A549 (cell line): ENCODE measurements around the gene NYAP1. TPM values are rescaled to one million over a fixed set of nuclear protein-coding genes. Genes with fewer than 3 reads are reported as not detected.

ENCODE experiments used
- ATAC-seq, 2 experiments: fragments of 200-7000 bp in 1 of 2; fragments of >200 bp in 1 of 2; cut with Nextera tagmentation in 1 of 2; cut with Tn5 transposase in 1 of 2; 3 replicates each; pipeline versions ENCODE4 v1.8.0 to v1.9.1; 2018 to 2020; ENCODE audit warnings: mild to moderate bottlenecking in 1 of 2, moderate library complexity in 1 of 2
- CTCF ChIA-PET: fragments of 300-600 bp; sonication (Branson Sonifier 250); formaldehyde crosslinking; extraction: SDS; loops from one replicate; lab custom pipeline; 2021; ENCODE audit warnings: antibody characterized with exemption, inconsistent platforms; lab: Yijun Ruan, JAX
- POLR2A ChIA-PET: fragments of 350-600 bp; formaldehyde crosslinking; extraction: SDS; loops from one replicate; lab custom pipeline; 2021; ENCODE audit warnings: antibody characterized with exemption, inconsistent platforms; lab: Yijun Ruan, JAX
- DNase-seq, 2 experiments: peaks; one replicate each; pipeline versions ENCODE4 v3.0.0 to v3.0.0-alpha.2; 2011 to 2016; ENCODE audit warnings: low read depth in 1 of 2, low spot score in 1 of 2
- FAIRE-seq: peaks from 2 replicates; lab custom pipeline; 2011; peaks lifted over from hg19 to GRCh38; lab: Jason Lieb, UNC
- H3K27ac ChIP-seq, 2 experiments: fragments of >200 bp; sonication (Bioruptor Twin); formaldehyde crosslinking; 3 replicates each; pipeline ENCODE4 v1.5.1; 2016 to 2017
- H3K4me1 ChIP-seq: fragments of >200 bp; sonication (Bioruptor Twin); formaldehyde crosslinking; 3 replicates; pipeline ENCODE4 v1.6.1; 2016
- H3K4me2 ChIP-seq: fragments of >200 bp; sonication (Bioruptor Twin); formaldehyde crosslinking; 3 replicates; pipeline ENCODE4 v1.6.1; 2016
- H3K4me3 ChIP-seq: fragments of >200 bp; sonication (Bioruptor Twin); formaldehyde crosslinking; 3 replicates; pipeline ENCODE4 v1.5.1; 2016
- H3K9me3 ChIP-seq: fragments of >200 bp; sonication (Bioruptor Twin); formaldehyde crosslinking; 3 replicates; pipeline ENCODE4 v1.6.1; 2016
- BHLHE40 ChIP-seq: IDR thresholded peaks from 2 replicates; pipeline ENCODE4 v1.6.1; 2012; ENCODE audit warnings: low read depth, low read length, inconsistent platforms
- CHD2 ChIP-seq: fragments of 150-350 bp; IDR thresholded peaks from 2 replicates; pipeline ENCODE4 v1.6.1; 2014; ENCODE audit warnings: low read length; ENCODE audit not compliant: partially characterized antibody
- CHD4 ChIP-seq: fragments of 200-600 bp; sonication (generic); IDR thresholded peaks from 2 replicates; pipeline ENCODE4 v1.6.1; 2016; ENCODE audit warnings: antibody characterized with exemption, mild to moderate bottlenecking, borderline replicate concordance
- E2F6 ChIP-seq: IDR thresholded peaks from 2 replicates; pipeline ENCODE4 v1.6.1; 2012; ENCODE audit warnings: low read depth, borderline replicate concordance
- EHF ChIP-seq: fragments of 250-450 bp; sonication (Bioruptor Pico); IDR thresholded peaks from 2 replicates; pipeline ENCODE4 v1.5.0; 2020; ENCODE audit warnings: mild to moderate bottlenecking
- FOSB ChIP-seq: fragments of 250-450 bp; sonication (Bioruptor Pico); IDR thresholded peaks from 2 replicates; pipeline ENCODE4 v1.5.0; 2020; ENCODE audit warnings: mild to moderate bottlenecking, moderate library complexity
- FOSL2 ChIP-seq, 2 experiments: fragments of 450-650 bp in 1 of 2; fragments of >200 bp in 1 of 2; sonication (Bioruptor Twin) in 1 of 2; formaldehyde crosslinking; IDR thresholded peaks; 2 replicates each; pipeline versions ENCODE4 v1.5.0 to v1.6.1; 2016 to 2020; ENCODE audit warnings: mild to moderate bottlenecking in 1 of 2, moderate library complexity in 1 of 2
- FOXS1 ChIP-seq: fragments of 250-450 bp; sonication (Bioruptor Pico); IDR thresholded peaks from 2 replicates; pipeline ENCODE4 v1.5.0; 2020; ENCODE audit warnings: mild to moderate bottlenecking, moderate library complexity
- GATA3 ChIP-seq: IDR thresholded peaks from 2 replicates; pipeline ENCODE4 v1.6.1; 2012; ENCODE audit warnings: borderline replicate concordance
- HES2 ChIP-seq: fragments of >200 bp; sonication (Bioruptor Twin); formaldehyde crosslinking; IDR thresholded peaks from 2 replicates; pipeline ENCODE4 v1.6.1; 2016
- HOXA7 ChIP-seq: fragments of 250-450 bp; sonication (Bioruptor Pico); IDR thresholded peaks from 2 replicates; pipeline ENCODE4 v1.5.0; 2020; ENCODE audit warnings: mild to moderate bottlenecking, moderate library complexity
- HOXB5 ChIP-seq: fragments of 250-450 bp; sonication (Bioruptor Pico); IDR thresholded peaks from 2 replicates; pipeline ENCODE4 v1.5.0; 2020; ENCODE audit warnings: mild to moderate bottlenecking, moderate library complexity
- JUN ChIP-seq, 2 experiments: fragments of >200 bp; sonication (Bioruptor Twin); formaldehyde crosslinking; IDR thresholded peaks; 2 replicates in 1 of 2; 3 replicates in 1 of 2; pipeline ENCODE4 v1.6.1; 2016 to 2017
- JUNB ChIP-seq: fragments of >200 bp; sonication (Bioruptor Twin); formaldehyde crosslinking; IDR thresholded peaks from 2 replicates; pipeline ENCODE4 v1.6.1; 2016
- KDM5A ChIP-seq: fragments of 200-600 bp; sonication (generic); IDR thresholded peaks from 2 replicates; pipeline ENCODE4 v1.6.1; 2016; ENCODE audit warnings: antibody characterized with exemption, mild to moderate bottlenecking
- MAX ChIP-seq: IDR thresholded peaks from 2 replicates; pipeline ENCODE4 v1.6.1; 2012
- NPAS2 ChIP-seq: fragments of 250-450 bp; sonication (Bioruptor Pico); IDR thresholded peaks from 2 replicates; pipeline ENCODE4 v1.8.0; 2022; ENCODE audit warnings: mild to moderate bottlenecking, moderate library complexity, borderline replicate concordance
- NR3C1 ChIP-seq: fragments of >200 bp; sonication (Bioruptor Twin); formaldehyde crosslinking; IDR thresholded peaks from 3 replicates; pipeline ENCODE4 v1.6.1; 2017
- PHF8 ChIP-seq: fragments of 200-600 bp; sonication (generic); IDR thresholded peaks from 2 replicates; pipeline ENCODE4 v1.6.1; 2016; ENCODE audit warnings: low read depth, mild to moderate bottlenecking, antibody characterized with exemption, moderate library complexity, borderline replicate concordance
- POLR2A ChIP-seq: IDR thresholded peaks from 2 replicates; pipeline ENCODE4 v1.6.1; 2012; ENCODE audit warnings: mild to moderate bottlenecking, low read length
- RCOR1 ChIP-seq: fragments of 150-350 bp; IDR thresholded peaks from 2 replicates; pipeline ENCODE4 v1.6.1; 2014; ENCODE audit warnings: antibody characterized with exemption, low read length, low read depth
- RFX5 ChIP-seq: fragments of 450-650 bp; IDR thresholded peaks from 2 replicates; pipeline ENCODE4 v1.7.1; 2014; ENCODE audit warnings: antibody characterized with exemption, mild to moderate bottlenecking, moderate library complexity
- SMC3 ChIP-seq: fragments of >200 bp; sonication (Bioruptor Twin); formaldehyde crosslinking; IDR thresholded peaks from 3 replicates; pipeline ENCODE4 v1.6.1; 2018; ENCODE audit warnings: inconsistent platforms
- SREBF2 ChIP-seq: fragments of 450-650 bp; IDR thresholded peaks from 2 replicates; pipeline ENCODE4 v1.6.1; 2014; ENCODE audit warnings: mild to moderate bottlenecking, moderate library complexity
- TFCP2L1 ChIP-seq: fragments of 250-450 bp; sonication (Bioruptor Pico); IDR thresholded peaks from 2 replicates; pipeline ENCODE4 v1.5.0; 2021; ENCODE audit warnings: mild to moderate bottlenecking
- TP53 ChIP-seq: fragments of 250-450 bp; sonication (Bioruptor Pico); IDR thresholded peaks from 2 replicates; pipeline ENCODE4 v1.5.0; 2021; ENCODE audit warnings: mild to moderate bottlenecking, moderate library complexity
- ZNF302 ChIP-seq: fragments of 250-450 bp; sonication (Bioruptor Pico); IDR thresholded peaks from 2 replicates; pipeline ENCODE4 v1.9.0; 2021; ENCODE audit warnings: inconsistent platforms, mild to moderate bottlenecking, moderate library complexity
- WGBS: methylation state at CpG from one replicate; pipeline ENCODE4 v1.1.6; 2017; ENCODE audit errors: missing lambda C conversion rate; 5-methylcytosine and 5-hydroxymethylcytosine counted together
- polyA plus RNA-seq, 4 experiments: library from polyadenylated mRNA; depleted of rRNA in 3 of 4; stranded (reverse); fragments of >200 nt; fragmentation: RNase III in 1 of 4; extraction: RNeasy Plus Mini Kit Qiagen cat#74134 plus additional on column Dnase treatment in 1 of 4; gene quantifications; 2 replicates in 3 of 4; 3 replicates in 1 of 4; pipeline ENCODE4 v1.2.3, GENCODE V29; 2011 to 2017
- TF ChIP-seq, protein P1 (sequence below): fragments of 250-450 bp; sonication (Bioruptor Pico); IDR thresholded peaks from 2 replicates; pipeline ENCODE4 v1.5.0; 2021; ENCODE audit warnings: mild to moderate bottlenecking, moderate library complexity, borderline replicate concordance
- TF ChIP-seq, protein P2 (sequence below): fragments of >200 bp; sonication (Bioruptor Twin); formaldehyde crosslinking; IDR thresholded peaks from 3 replicates; pipeline ENCODE4 v1.6.1; 2016
- TF ChIP-seq, protein P3 (sequence below): fragments of 150-350 bp; IDR thresholded peaks from 2 replicates; pipeline ENCODE4 v1.6.1; 2014; ENCODE audit warnings: low read depth, mild to moderate bottlenecking, low read length
- TF ChIP-seq, protein P4 (sequence below): fragments of >200 bp; sonication (Bioruptor Twin); formaldehyde crosslinking; IDR thresholded peaks from 3 replicates; pipeline ENCODE4 v1.5.1; 2016

The NYAP1 gene
- polyA plus RNA-seq, 2 of the 4 experiments (the other 2 are of a cell fraction) = 0.47 to 3.1 TPM

DNA sequence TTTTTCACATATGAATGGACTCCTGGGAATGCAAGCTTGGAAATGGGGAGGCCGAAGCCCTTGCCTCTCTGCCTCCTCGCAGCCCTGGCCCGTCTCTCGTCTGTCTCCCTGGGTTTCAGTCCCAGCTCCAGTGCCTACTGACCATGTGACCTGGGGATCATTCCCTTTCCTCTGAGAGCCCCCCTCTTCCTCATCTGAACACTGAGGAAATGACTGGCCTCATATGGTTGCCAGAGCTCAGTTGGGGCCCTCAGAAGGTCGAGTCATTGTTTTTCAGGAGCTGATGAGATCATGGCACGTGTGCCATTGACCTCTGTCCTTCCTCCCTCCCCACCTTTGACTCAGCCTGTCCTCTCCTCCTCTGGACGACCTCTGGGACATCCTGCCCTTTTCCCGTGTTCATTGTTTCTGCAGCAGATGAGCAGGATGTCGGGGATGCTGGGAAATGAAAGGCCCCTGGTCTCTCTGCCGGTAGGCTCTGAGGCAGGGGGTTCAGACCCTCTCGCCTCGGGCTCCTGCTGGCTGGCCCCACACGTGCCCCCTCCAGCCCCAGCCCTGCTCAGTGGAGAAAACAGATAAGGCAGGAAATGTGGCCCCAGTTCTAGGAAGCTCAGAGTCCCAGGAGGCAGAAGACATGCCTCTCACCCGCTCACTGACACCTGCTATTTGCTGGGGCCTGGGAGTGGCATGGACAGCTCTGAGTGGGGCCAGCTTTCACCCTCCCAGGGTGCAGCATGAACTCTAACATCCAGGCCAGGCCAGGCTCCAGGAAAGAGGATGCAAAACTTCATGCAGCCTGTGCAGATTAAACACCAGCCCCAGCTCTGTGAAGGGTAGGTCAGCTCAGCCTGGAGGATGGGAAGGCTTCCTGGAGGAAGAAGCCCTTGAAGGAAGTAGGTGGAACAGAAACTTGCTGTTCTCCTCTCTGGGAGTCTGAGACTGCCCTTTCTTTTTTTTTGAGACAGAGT lies 39.1 kb upstream of the NYAP1 start (continued):
- TF ChIP-seq E2F6 = no peak
- no peak for TF ChIP-seq CHD2
- TF ChIP-seq JUN (IDR thresholded peaks at IDR 0.05) = no peak
- TF ChIP-seq POLR2A = no peak
- no peak for TF ChIP-seq HOXB5
- TF ChIP-seq SMC3 = no peak
- TF ChIP-seq, protein P1, sequence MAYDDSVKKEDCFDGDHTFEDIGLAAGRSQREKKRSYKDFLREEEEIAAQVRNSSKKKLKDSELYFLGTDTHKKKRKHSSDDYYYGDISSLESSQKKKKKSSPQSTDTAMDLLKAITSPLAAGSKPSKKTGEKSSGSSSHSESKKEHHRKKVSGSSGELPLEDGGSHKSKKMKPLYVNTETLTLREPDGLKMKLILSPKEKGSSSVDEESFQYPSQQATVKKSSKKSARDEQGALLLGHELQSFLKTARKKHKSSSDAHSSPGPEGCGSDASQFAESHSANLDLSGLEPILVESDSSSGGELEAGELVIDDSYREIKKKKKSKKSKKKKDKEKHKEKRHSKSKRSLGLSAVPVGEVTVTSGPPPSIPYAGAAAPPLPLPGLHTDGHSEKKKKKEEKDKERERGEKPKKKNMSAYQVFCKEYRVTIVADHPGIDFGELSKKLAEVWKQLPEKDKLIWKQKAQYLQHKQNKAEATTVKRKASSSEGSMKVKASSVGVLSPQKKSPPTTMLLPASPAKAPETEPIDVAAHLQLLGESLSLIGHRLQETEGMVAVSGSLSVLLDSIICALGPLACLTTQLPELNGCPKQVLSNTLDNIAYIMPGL (CRISPR knock-in tag) = no peak
- no peak for TF ChIP-seq FOXS1 (CRISPR knock-in tag)
- no peak for TF ChIP-seq MAX
- no peak for TF ChIP-seq RFX5
- TF ChIP-seq TFCP2L1 (CRISPR knock-in tag) = no peak
- peak; percentile 13; the same call in 1 of the 2 replicates for TF ChIP-seq BHLHE40
- no peak for TF ChIP-seq ZNF302 (CRISPR knock-in tag)
- no peak for TF ChIP-seq RCOR1
- no peak for TF ChIP-seq KDM5A
- no peak for TF ChIP-seq HOXA7
- no peak for TF ChIP-seq EHF
- TF ChIP-seq, all 56 proteins: peak for 4

GRCh38 chr7:100446040-100446439 lies 37.7 kb upstream of the NYAP1 start:
- DNase-seq (no peak), FAIRE-seq (no peak), ATAC-seq (no peak)
- ChIA-PET CTCF (interaction anchor here (0.6 to 2.2 kb wide), 4 partner anchors 9 to 109 kb away, joined by 3 to 10 read pairs (median 6); partner anchors contain the start of gene PPP1R35), POLR2A (interaction anchor here (3.3 kb wide), 1 partner anchor 17 kb away, joined by 13 read pairs; the partner anchor contains the start of genes MEPCE and ZCWPW1)
- 54% methylated on average over 2 of the region's 2 CpGs for WGBS
- Histone ChIP-seq H3K4me3 (no peak overlapping the region), H3K9me3 (no peaks in the 10 kb centered on the region), H3K27ac (no peak overlapping the region), H3K4me1 (peaks cover 10% of the 10 kb centered on the region; the same call in 2 of the 3 replicates), H3K4me2 (no peak overlapping the region)
- TF ChIP-seq POLR2A (no peak), JUNB (no peak), SREBF2 (no peak), TFCP2L1 (CRISPR knock-in tag) (no peak), NR3C1 (no peak), CHD4 (no peak), GATA3 (no peak), FOSB (no peak), PHF8 (no peak), FOSL2 (IDR thresholded peaks at IDR 0.05) (no peak), FOSL2 (CRISPR knock-in tag; IDR thresholded peaks at IDR 0.05) (no peak), TP53 (CRISPR knock-in tag) (no peak), HES2 (no peak), RFX5 (no peak), NPAS2 (CRISPR knock-in tag) (no peak), HOXA7 (no peak)
- TF ChIP-seq, protein P2, sequence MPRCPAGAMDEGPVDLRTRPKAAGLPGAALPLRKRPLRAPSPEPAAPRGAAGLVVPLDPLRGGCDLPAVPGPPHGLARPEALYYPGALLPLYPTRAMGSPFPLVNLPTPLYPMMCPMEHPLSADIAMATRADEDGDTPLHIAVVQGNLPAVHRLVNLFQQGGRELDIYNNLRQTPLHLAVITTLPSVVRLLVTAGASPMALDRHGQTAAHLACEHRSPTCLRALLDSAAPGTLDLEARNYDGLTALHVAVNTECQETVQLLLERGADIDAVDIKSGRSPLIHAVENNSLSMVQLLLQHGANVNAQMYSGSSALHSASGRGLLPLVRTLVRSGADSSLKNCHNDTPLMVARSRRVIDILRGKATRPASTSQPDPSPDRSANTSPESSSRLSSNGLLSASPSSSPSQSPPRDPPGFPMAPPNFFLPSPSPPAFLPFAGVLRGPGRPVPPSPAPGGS = no peak
- TF ChIP-seq, protein P3, sequence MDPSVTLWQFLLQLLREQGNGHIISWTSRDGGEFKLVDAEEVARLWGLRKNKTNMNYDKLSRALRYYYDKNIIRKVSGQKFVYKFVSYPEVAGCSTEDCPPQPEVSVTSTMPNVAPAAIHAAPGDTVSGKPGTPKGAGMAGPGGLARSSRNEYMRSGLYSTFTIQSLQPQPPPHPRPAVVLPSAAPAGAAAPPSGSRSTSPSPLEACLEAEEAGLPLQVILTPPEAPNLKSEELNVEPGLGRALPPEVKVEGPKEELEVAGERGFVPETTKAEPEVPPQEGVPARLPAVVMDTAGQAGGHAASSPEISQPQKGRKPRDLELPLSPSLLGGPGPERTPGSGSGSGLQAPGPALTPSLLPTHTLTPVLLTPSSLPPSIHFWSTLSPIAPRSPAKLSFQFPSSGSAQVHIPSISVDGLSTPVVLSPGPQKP = no peak
- TF ChIP-seq, protein P4, sequence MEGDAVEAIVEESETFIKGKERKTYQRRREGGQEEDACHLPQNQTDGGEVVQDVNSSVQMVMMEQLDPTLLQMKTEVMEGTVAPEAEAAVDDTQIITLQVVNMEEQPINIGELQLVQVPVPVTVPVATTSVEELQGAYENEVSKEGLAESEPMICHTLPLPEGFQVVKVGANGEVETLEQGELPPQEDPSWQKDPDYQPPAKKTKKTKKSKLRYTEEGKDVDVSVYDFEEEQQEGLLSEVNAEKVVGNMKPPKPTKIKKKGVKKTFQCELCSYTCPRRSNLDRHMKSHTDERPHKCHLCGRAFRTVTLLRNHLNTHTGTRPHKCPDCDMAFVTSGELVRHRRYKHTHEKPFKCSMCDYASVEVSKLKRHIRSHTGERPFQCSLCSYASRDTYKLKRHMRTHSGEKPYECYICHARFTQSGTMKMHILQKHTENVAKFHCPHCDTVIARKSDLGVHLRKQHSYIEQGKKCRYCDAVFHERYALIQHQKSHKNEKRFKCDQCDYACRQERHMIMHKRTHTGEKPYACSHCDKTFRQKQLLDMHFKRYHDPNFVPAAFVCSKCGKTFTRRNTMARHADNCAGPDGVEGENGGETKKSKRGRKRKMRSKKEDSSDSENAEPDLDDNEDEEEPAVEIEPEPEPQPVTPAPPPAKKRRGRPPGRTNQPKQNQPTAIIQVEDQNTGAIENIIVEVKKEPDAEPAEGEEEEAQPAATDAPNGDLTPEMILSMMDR = no peak
